HepG2 (cell line): Measurements from ENCODE around the gene ZNF211. TPM values are rescaled to one million over a fixed set of nuclear protein-coding genes. Genes with fewer than 3 reads are reported as not detected.

Experiments
- AGO1 ChIP-seq: fragments of 200-400 bp; formaldehyde crosslinking; IDR thresholded peaks from 2 replicates; pipeline ENCODE4 v1.6.1; 2017; ENCODE audit warnings: mild to moderate bottlenecking, low read depth, low read length, moderate library complexity; ENCODE audit not compliant: poor library complexity, severe bottlenecking
- ATRX ChIP-seq: sonication (generic); formaldehyde crosslinking; IDR thresholded peaks from 2 replicates; pipeline ENCODE4 v1.4.0; 2020; ENCODE audit warnings: missing genetic modification reagents, borderline replicate concordance
- BRCA1 ChIP-seq: sonication (generic); formaldehyde crosslinking; IDR thresholded peaks from 2 replicates; pipeline ENCODE4 v1.4.0; 2020; ENCODE audit warnings: missing genetic modification reagents
- DR1 ChIP-seq: sonication (generic); formaldehyde crosslinking; IDR thresholded peaks from 2 replicates; pipeline ENCODE4 v1.8.0; 2021; ENCODE audit warnings: mild to moderate bottlenecking, missing genetic modification reagents, inconsistent platforms
- FOSL1 ChIP-seq: sonication (generic); formaldehyde crosslinking; IDR thresholded peaks from 2 replicates; pipeline ENCODE4 v1.9.0; 2021; ENCODE audit warnings: missing genetic modification reagents, borderline replicate concordance
- IRF2 ChIP-seq: IDR thresholded peaks from 2 replicates; pipeline ENCODE4 v1.6.1; 2018; ENCODE audit warnings: missing genetic modification reagents, missing compliant biosample characterization
- JARID2 ChIP-seq: sonication (generic); formaldehyde crosslinking; IDR thresholded peaks from 2 replicates; pipeline ENCODE4 v1.8.1; 2023; ENCODE audit warnings: missing genetic modification reagents, inconsistent platforms; ENCODE audit not compliant: insufficient replicate concordance
- KLF6 ChIP-seq: IDR thresholded peaks from 2 replicates; pipeline ENCODE4 v1.8.0; 2016; ENCODE audit warnings: missing biosample characterization, missing genetic modification reagents
- MIER3 ChIP-seq: IDR thresholded peaks from 2 replicates; pipeline ENCODE4 v1.6.1; 2016; ENCODE audit warnings: missing compliant biosample characterization, borderline replicate concordance
- NFKB2 ChIP-seq: sonication (generic); formaldehyde crosslinking; IDR thresholded peaks from 2 replicates; pipeline ENCODE4 v1.4.0; 2020; ENCODE audit warnings: missing genetic modification reagents, borderline replicate concordance
- RARA ChIP-seq: IDR thresholded peaks from 2 replicates; pipeline ENCODE4 v1.6.1; 2016; ENCODE audit warnings: missing genetic modification reagents, missing compliant biosample characterization
- SALL1 ChIP-seq: sonication (generic); formaldehyde crosslinking; IDR thresholded peaks from 2 replicates; pipeline ENCODE4 v1.8.0; 2022; ENCODE audit warnings: mild to moderate bottlenecking, missing genetic modification reagents
- ZFX ChIP-seq: sonication (generic); formaldehyde crosslinking; IDR thresholded peaks from 2 replicates; pipeline ENCODE4 v1.4.0; 2020; ENCODE audit warnings: mild to moderate bottlenecking, low read depth, missing genetic modification reagents, moderate library complexity
- ZNF607 ChIP-seq: sonication (generic); formaldehyde crosslinking; IDR thresholded peaks from 2 replicates; pipeline ENCODE4 v1.5.1; 2020; ENCODE audit warnings: missing genetic modification reagents, mild to moderate bottlenecking, borderline replicate concordance
- ZNF800 ChIP-seq: sonication (generic); formaldehyde crosslinking; IDR thresholded peaks from 2 replicates; pipeline ENCODE4 v1.4.0; 2020; ENCODE audit warnings: missing genetic modification reagents
- ZNF891 ChIP-seq: sonication (generic); formaldehyde crosslinking; IDR thresholded peaks from 2 replicates; pipeline ENCODE4 v1.5.0; 2020; ENCODE audit warnings: mild to moderate bottlenecking, missing genetic modification reagents
- ZSCAN31 ChIP-seq: sonication (generic); formaldehyde crosslinking; IDR thresholded peaks from 2 replicates; pipeline ENCODE4 v1.5.0; 2020; ENCODE audit warnings: low read depth, mild to moderate bottlenecking, missing genetic modification reagents
- polyA plus RNA-seq, 8 experiments: library from polyadenylated mRNA; depleted of rRNA in 3 of 8; stranded (reverse) in 7 of 8; unstranded in 1 of 8; fragments of >200 nt; fragmentation: Illumina TruSeq in 4 of 8; extraction: Trizol in 4 of 8; gene quantifications; 2 replicates each; pipeline versions ENCODE4 v1.2.1 to v1.2.3, GENCODE V29; 2011 to 2016; ENCODE audit warnings: low read depth in 4 of 8, missing spikeins in 1 of 8, mixed read lengths in 1 of 8; ENCODE audit not compliant: insufficient read depth in 1 of 8
- total RNA-seq, 5 experiments: library from RNA; depleted of rRNA; stranded (reverse); fragments of >200 nt; fragmentation: Illumina TruSeq; extraction: Trizol; gene quantifications; 2 replicates each; pipeline ENCODE4 v1.2.3, GENCODE V29; 2016; ENCODE audit warnings: low read depth in 1 of 5
- TF ChIP-seq, protein P1 (sequence below): sonication (generic); formaldehyde crosslinking; IDR thresholded peaks from 2 replicates; pipeline ENCODE4 v1.4.0; 2020; ENCODE audit warnings: missing genetic modification reagents
- TF ChIP-seq, protein P2 (sequence below): sonication (generic); formaldehyde crosslinking; IDR thresholded peaks from 2 replicates; pipeline ENCODE4 v1.5.0; 2020; ENCODE audit warnings: missing genetic modification reagents, mild to moderate bottlenecking, borderline replicate concordance
- TF ChIP-seq, protein P3 (sequence below): sonication (generic); formaldehyde crosslinking; IDR thresholded peaks from 2 replicates; pipeline ENCODE4 v1.5.0; 2020; ENCODE audit warnings: missing genetic modification reagents
- TF ChIP-seq, protein P4 (sequence below): sonication (generic); formaldehyde crosslinking; IDR thresholded peaks from 2 replicates; pipeline ENCODE4 v1.9.0; 2022; ENCODE audit warnings: low read depth, missing genetic modification reagents
- TF ChIP-seq, protein P5 (sequence below): sonication (generic); formaldehyde crosslinking; IDR thresholded peaks from 2 replicates; pipeline ENCODE4 v1.5.0; 2020; ENCODE audit warnings: missing genetic modification reagents

Gene ZNF211
- total and polyA plus RNA-seq, 2 of the 13 experiments (the other 11 are each of a cell fraction or from before 2014, with no cell fraction given) = 9.9 to 11.2 TPM

DNA sequence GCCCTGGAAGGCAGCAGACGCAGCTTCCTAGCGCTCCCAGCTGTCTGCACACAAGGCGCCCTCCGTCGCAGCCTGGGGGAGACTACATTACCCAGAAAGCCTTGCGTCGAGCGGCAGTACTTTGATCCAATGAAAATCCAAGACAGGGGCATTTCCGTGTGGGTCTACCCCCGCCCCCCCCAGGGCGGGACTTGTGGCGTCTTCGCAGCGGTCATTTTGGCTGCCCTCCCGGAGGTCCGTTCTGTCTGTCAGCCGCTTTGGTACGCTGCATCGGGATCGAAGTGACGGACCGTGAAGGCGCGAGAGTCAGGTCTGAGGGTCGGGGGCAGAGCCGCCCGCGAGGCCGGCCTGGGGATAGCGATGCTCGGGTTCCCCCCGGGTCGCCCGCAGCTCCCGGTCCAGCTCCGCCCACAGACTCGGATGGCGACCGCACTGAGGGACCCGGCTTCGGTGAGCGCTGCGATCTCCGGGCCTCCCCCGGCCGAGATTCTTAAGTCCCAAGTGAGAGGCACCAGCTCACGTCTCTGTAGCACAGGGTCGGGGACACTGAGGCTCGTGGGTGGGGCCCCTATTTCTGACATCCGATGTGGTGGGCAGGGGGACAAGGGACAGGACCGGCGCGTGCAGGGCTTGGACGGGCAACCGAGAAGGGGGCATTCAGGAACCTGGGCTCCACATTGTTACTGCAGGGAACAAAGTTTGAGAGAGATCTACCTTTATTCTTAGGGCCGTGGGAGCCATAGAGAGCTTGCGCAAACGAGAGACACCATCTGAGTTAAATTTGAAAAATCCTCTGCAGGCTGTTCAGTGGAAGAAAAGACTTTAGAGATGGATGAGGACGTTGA, at the start of gene ZNF211 (continued):
- TF ChIP-seq ZNF891 (CRISPR knock-in tag) (0 out of 2 replicates have a peak, but pooled peaks have one; percentile 14), RARA (CRISPR knock-in tag) (no peak; the same call in 1 of the 2 replicates), FOSL1 (no peak), ZNF800 (no peak), BRCA1 (no peak), DR1 (CRISPR knock-in tag) (no peak), KLF6 (CRISPR knock-in tag) (0 out of 2 replicates have a peak, but pooled peaks have one; percentile 60), IRF2 (CRISPR knock-in tag) (peak; percentile 92), AGO1 (peak; percentile 56), JARID2 (CRISPR knock-in tag) (peak; percentile 64), SALL1 (CRISPR knock-in tag) (peak; percentile 30; the same call in 1 of the 2 replicates), ZFX (CRISPR knock-in tag) (peak; percentile 51; the same call in 1 of the 2 replicates), ZNF607 (CRISPR knock-in tag) (0 out of 2 replicates have a peak, but pooled peaks have one; percentile 20), MIER3 (peak; percentile 33; the same call in 1 of the 2 replicates), ATRX (CRISPR knock-in tag) (no peak), NFKB2 (CRISPR knock-in tag) (peak; percentile 41; the same call in 1 of the 2 replicates), ZSCAN31 (CRISPR knock-in tag) (no peak; the same call in 1 of the 2 replicates)
- TF ChIP-seq, protein P1, sequence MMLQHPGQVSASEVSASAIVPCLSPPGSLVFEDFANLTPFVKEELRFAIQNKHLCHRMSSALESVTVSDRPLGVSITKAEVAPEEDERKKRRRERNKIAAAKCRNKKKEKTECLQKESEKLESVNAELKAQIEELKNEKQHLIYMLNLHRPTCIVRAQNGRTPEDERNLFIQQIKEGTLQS = no peak
- TF ChIP-seq, protein P2, sequence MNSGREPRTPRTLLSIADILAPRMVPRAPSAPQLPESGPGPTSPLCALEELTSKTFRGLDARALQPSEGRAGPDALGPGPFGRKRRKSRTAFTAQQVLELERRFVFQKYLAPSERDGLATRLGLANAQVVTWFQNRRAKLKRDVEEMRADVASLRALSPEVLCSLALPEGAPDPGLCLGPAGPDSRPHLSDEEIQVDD = no peak
- TF ChIP-seq, protein P3, sequence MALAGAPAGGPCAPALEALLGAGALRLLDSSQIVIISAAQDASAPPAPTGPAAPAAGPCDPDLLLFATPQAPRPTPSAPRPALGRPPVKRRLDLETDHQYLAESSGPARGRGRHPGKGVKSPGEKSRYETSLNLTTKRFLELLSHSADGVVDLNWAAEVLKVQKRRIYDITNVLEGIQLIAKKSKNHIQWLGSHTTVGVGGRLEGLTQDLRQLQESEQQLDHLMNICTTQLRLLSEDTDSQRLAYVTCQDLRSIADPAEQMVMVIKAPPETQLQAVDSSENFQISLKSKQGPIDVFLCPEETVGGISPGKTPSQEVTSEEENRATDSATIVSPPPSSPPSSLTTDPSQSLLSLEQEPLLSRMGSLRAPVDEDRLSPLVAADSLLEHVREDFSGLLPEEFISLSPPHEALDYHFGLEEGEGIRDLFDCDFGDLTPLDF = no peak
- TF ChIP-seq, protein P4, sequence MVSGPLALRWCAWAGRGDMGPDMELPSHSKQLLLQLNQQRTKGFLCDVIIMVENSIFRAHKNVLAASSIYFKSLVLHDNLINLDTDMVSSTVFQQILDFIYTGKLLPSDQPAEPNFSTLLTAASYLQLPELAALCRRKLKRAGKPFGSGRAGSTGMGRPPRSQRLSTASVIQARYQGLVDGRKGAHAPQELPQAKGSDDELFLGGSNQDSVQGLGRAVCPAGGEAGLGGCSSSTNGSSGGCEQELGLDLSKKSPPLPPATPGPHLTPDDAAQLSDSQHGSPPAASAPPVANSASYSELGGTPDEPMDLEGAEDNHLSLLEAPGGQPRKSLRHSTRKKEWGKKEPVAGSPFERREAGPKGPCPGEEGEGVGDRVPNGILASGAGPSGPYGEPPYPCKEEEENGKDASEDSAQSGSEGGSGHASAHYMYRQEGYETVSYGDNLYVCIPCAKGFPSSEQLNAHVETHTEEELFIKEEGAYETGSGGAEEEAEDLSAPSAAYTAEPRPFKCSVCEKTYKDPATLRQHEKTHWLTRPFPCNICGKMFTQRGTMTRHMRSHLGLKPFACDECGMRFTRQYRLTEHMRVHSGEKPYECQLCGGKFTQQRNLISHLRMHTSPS = no peak
- TF ChIP-seq, protein P5, sequence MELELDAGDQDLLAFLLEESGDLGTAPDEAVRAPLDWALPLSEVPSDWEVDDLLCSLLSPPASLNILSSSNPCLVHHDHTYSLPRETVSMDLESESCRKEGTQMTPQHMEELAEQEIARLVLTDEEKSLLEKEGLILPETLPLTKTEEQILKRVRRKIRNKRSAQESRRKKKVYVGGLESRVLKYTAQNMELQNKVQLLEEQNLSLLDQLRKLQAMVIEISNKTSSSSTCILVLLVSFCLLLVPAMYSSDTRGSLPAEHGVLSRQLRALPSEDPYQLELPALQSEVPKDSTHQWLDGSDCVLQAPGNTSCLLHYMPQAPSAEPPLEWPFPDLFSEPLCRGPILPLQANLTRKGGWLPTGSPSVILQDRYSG (CRISPR knock-in tag) = no peak
